HG03066 (cell line): ENCODE measurements around the gene MED28.
"Not testable (repeated sequence)": the region's sequence is repeated elsewhere in the genome, so short reads cannot be mapped to it uniquely, and the experiment has no call there.

Experiments used
- ATAC-seq: cut with Tn5 transposase; IDR thresholded peaks from one replicate; pipeline ENCODE4 v1.9.1; 2021; ENCODE audit warnings: low read depth; ENCODE audit not compliant: unreplicated experiment

MED28 gene

DNA sequence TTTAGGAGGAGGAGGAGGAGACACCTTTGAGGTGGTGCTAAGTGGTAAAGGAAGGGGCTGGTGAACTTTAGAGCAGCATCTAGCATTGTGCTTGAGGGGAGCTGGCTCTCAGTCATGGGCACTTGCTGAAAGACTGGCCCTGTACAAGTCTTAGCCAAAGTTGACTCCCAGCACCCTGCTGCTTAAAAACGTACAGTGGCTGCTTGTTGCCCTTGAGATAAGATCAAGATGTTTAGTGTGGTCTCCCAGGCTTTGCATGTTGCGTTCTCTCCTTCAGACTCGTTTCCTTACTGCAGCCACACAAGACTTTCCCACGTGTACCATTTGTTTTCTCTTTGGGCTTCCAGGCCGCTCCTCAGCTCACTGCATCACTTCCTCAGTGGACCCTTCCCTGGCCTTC is 1.8 kb downstream of the MED28 start:
- no peak for ATAC-seq

DNA sequence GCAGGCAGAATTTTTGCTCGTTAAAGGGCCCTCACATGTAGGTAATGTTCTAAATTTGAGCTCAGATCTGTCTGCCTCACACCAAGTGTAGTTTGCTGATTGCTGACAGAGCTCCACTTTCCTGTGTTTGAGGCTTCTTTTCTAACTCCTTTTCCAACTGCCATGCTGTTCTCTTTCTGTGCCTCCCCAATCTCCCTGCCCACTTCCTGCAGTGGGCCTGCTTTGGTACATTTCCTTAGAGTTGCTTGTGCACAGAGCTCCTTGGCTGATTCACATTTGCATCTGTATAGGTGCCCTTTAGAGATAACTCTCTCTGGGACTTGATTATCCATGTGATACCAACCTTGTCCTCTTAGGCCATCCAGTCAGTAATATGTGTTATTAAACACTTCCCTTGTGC is 4.5 kb downstream of the MED28 start:
- no peak for ATAC-seq

DNA sequence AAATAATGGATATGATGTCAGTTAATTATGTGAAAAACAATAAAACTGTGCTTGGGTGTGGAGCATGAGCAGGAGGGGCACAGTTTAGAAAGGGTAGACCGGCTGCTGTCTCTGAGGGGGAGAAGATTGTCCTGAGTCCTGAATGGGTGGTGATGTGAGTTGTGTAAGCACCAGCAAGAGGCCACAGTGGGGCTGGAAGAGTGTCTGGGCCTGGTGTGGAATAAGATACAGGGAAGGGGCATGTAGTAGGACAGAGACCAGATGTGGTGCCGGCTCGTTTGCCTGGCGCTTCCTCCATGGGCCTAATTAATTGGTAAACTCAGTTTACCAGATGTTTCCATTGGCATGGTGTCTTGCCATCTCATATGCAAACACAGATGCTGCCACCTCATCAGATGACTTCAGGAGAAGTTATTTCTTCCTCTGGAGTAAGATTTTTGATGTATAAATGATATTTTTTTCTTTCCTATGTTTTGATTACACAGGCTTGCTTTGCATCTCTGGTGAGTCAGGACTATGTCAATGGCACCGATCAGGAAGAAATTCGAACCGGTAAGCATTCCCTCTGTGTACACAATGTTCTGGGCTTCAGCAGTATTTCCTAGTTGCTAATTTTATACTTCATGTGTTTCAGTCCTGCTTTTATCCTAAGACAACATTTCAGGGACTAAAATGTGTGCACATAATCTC is 5.1 kb downstream of the MED28 start:
- ATAC-seq, result no peak

DNA sequence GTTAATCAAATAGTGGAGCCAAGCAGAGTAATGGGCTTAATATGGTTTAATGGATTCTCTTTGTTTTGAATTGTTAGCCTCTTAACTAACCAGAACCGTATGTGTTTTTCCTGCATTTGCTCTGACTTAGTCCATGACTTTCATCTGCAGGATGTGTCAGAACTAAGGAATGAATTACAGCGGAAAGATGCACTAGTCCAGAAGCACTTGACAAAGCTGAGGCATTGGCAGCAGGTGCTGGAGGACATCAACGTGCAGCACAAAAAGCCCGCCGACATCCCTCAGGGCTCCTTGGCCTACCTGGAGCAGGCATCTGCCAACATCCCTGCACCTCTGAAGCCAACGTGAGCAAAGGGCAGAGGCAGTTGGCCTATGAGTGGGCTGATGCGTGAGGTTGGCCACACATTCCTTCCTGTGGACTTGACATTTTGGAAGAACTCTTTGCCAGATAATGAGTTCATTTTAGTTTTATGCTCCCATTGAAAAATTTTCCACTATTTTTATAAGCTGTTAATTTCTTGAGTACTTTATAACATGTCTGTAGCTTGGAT is 9.1 kb downstream of the MED28 start:
- ATAC-seq, result no peak

DNA sequence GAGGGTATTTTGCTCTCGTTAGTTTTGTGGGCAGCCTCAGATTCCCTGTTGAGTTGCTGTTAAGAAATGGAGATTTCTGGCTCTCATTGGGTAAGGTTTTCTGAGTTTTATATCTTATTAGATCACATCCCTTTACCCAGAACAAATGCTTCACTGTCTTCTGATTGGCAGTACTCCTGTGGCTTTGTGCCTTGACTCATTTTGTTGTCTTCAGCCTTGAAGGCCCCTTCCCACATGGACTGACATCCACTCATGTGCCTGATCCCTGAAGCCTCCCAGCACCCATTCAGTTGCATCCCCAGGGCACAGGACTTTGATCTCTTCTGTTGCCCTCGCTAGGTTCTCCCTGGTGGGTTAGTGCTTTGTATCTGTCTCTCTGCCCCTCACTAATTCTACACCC is 10.4 kb downstream of the MED28 start:
- ATAC-seq, result no peak

DNA sequence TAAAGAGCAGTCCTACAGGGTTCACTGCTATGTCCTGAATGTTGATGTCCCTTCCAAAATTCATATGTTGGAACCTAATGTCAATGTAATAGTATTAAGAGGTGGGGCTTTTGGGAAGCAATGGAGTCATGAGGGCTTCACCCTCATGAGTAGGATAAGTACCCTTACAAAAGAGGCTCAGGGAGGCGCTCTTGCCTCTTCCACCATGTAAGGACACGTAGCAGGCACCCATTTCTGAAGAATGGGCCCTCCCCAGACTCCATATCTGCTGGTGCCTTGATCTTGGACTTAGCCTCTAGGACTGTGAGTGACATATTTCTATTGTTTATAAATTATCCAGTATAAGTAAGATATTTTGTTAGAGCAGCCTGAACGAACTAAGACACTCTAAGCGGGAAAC is 15.8 kb downstream of the MED28 start:
- ATAC-seq, result no peak

DNA sequence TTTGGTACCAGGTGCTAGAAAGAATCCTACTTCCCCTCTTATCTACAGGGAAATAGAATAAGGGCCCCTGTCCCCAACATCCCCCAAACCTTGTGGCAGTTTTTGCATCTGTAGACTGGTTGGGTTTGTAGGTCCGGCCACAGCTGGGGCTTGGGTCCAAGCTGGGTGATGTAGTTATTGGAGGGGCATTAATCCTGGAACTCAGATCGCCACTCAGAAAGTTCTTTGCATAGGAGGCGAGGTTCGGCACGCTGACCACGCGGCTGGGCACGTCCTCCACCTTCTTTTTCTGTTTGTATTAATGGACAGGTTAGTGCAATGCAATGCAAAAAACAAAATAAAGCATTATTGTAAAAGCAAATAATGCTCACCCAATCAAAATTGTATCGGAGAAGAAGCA is 19.2 kb downstream of the MED28 start:
- ATAC-seq, result no peak

DNA sequence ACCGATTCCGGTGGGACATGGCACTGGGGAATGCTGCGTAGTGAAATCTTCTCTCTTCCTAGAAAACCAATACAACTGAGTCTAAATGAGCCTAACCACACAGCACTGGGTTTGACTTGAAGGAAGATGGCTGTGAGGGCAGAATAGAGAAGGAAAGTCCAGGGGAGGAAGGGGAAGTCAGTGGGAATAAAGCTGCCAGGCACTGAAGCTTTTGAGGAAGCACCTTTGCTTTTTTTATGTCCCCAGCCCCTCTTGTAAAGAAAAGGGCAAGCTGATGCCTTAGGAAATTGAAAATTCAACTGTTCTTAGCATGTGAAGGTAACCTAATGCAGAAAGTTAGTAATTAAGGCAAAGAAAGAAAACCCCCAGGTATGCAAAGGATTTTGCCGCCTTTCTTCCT is 20.6 kb downstream of the MED28 start:
- no peak for ATAC-seq

DNA sequence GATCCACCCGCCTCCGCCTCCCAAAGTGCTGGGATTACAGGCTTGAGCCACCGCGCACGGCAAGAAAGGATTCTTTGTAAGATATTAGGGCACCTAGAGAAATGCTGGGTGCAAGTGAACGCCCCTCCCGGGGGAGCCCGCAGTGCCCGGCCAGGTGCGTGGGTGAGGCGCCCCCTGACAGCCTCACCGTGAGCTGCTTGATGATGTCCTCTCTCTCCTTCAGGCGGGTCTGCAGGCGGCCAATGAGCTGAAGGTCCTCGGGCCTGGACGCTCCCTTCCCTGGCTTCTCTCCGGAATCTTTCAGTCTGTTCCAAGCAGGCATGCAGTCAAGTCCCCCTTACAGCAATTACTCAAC is 21.9 kb downstream of the MED28 start:
- no peak for ATAC-seq

DNA sequence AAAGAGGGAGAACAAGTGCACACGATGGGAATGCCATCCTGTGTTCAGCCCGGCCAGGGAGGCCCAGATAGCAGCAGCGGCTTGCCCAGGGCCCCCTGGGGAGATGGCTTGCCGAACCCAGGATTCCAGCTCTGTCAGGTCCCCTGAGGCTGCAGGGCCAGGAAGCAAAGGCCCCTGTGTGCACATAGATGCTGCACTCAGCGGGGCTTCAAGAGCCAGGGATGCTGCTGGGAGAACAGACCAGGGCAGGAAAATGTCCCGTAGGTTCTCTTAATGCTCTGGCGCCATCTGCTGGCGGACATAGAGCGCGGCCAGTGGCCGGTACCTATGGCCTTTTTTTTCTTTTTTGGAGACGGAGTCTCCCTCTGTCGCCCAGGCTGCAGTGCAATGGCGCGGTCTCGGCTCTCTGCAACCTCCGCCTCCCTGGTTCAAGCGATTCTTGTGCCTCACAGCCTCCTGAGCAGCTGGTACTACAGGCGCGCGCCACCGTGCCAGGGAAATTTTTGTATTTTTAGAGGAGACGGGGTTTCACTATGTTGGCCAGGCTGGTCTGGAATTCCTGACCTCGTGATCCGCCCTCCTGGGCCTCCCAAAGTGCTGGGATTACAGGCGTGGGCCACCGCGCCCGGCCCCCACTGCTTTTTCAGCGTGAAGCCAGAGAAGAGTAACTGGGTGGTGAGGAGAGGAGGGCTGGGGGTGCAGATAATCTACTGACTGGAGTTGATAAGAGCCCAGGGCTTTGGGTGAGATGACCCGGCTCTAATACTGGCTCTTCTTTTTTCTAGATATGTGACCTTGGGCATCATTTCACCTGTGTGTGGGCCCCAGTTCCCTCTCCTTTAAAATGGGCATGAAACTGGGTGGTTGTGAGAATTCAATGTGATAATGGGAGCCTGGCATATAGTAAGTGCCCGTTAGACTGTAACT is 22.5 kb downstream of the MED28 start:
- peak; percentile 82 for ATAC-seq

DNA sequence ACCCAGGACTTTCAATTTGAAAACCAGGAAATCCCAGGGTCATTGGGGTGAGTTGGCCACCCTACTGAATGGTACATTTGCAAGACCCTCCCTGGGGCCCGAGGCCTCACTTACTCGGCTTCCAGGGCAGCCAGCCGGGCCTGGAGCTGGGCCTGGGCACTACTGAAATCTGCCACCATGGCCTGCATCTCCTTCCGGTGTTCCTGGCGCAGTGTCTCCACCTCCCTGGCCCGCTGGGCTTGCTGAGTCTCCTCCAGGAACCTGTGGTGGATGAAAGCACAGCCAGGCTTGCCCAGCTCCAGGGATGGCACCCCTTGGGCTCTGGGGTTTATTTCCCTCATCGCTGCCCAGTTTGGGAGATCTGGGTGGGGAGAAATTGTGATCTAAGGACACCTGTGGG is 24.7 kb downstream of the MED28 start:
- ATAC-seq, result no peak

DNA sequence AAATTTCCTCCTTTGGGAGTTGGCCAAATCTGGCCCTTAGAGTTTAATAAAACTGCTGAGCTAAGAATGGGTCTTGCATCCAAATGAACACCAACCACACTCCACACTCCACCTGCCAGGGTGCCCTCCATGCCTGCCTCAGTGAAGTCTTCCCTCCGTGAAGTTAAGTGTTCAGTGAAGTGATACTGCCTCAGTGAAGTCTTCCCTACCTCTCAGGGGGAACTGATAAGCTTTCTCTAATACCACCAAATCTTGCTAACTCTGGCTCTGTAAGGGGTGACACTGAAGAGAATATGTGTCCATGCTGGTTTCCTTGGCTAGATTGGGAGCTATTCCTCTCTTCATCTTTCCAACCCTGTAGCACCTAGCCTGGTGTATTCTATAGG is 27.9 kb downstream of the MED28 start:
- no peak for ATAC-seq

DNA sequence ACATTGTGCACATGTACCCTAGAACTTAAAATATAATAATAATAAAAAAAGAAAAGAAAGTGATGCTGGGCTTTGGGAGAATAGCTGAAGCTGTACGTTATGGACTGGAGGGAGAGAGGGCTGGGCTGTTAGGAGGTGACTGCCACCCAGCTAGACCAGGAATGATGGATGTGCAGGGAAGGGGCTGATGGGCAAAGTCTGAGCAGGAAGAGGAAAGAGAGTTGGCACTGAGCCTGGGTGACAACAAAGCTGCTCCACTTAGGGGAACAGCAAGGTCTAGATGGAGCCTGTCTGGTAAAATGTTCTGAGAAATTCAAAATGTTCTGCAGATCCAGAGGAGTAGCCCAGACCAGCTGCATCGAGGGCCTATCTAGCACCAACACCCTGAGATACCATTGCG is 32.3 kb downstream of the MED28 start:
- no peak for ATAC-seq

DNA sequence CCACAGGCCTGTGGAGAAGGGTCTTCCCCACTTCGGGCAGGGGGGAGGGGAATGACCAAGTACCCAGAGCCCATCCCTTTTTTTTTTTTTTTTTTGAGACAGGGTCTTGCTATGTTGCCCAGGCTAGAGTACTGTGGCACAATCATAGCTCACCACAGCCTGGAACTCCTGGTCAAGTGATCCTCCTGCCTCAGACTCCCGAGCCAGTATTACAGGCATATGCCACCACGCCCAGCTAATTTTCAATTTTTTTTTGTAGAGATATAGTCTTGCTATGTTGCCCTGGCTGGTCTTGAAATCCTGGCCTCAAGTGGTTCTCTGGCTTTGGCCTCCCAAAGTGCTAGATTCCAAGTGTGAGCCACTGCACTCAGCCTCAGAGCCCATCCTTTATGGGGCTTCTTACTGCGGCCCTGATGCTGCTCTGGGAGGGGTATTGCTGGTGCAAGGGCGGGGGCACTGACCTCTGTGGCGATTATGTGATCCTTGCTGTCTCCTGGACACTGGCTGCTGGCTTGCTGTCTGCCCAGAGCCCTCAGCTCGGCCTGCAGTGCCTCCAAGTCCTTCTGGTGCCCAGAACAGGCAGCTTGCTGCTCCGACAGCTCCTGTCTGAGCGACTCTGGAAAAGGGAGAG is 32.9 kb downstream of the MED28 start:
- no peak for ATAC-seq

DNA sequence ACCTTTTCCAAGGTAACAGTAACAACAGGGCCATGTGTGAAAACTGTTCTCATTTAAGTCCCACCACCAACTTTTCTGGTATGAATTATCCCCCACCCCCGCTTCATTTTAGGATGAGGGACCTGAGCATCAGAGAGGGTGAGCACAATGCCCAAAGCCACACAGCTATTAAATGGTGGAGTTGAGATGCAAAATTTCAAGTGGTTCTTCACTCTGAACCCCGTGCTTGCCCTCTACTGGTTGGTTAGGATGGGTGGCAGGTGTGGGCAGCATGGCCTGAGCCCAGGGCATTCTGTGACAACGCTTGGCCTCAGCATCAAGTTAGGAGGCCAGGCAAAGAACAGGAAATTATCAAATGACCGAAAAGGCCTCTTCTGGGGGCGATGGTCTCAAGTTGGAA is 33.5 kb downstream of the MED28 start:
- no peak for ATAC-seq

DNA sequence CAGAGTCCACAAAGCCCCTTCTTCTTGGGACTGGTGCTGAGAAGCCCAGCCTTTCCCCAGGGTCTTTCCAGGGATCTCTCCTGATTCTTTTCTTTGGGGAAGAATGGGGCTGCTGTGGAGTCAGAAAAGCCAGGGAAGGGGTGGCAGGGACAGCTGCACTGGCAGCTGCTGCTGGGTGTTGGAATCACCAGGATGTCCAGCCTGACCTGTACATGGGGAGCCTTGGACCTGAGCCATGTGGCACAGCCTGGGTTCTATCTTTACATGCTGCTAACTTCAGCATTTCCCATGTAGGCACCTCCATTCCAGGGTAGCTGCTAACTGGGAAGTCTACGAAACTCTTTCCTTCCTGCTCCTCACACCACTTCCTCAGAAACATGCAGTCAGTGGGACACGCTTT is 36.0 kb downstream of the MED28 start:
- ATAC-seq, result no peak

DNA sequence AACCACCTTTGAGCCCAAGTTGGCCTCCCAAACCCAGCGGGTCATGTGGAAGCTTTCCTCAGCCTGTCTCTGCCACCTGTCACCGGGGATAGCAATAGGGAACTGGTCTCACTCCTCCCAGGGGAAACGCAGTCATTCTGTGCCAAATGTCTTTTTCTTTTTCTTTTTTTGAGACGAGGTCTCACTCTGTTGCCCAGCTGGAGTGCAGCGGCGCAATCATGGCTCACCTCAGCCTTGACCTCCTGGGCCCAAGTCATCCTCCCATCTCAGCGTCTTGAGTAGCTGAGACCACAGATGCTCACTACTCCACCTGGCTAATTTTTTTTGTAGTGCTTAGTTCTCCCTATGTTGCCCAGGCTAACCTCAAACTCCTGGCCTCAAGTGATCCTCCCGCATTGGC is 40.3 kb downstream of the MED28 start:
- peak; percentile 53 for ATAC-seq

DNA sequence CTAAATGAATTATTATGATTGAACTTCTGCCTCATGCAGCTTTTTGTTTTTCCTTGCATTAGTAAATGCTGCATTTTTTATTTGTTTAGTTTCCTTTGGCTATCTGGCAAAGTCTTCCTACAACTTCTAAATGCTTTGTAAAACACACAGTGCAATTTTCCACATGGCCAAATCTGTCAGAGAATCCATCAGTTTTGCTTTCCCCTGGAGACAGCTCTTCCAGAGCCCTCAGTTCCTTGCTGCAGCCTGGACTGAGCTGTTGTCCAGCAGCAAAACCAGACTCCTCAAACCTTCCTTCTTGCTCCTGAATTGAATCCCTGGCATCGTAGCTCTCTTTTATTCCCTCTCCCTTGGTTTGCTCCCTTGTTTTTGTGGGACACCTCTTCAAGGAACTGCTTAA is 42.6 kb downstream of the MED28 start:
- ATAC-seq, result no peak

DNA sequence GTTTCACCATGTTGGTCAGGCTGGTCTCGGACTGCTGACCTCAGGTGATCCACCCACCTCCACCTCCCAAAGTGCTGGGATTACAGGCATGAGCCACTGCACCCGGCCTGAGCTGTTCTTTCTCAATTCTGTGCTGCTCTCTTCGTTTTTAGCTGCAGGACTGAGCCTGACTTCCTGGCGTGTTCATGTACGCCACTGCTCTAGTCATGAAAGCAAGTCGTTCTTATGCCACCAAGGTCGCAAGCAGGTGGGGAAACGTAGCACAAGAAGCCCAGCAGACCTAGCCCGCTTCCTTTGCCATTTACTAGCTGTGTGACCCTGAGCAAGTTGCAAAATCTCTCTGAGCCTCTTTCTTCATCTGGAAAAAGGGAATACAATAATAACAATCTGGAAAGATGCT is 43.4 kb downstream of the MED28 start:
- no peak for ATAC-seq

DNA sequence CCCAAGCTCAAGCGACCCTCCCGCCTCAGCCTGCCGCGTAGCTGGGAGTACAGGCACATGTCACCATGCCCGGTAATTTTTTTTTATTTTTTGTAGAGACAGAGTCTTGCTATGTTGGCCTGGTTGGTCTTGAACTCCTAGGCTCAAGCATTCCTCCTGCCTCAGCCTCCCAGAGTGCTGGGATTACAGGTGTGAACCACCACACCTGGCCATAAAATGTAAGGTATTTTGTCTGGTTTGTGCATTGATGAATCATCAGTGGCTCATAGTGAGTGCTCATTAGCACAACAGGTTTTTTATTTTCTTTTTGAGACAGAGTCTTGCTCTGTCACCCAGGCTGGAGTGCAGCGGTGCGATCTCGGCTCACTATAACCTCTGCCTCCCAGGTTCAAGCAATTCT is 44.8 kb downstream of the MED28 start:
- not testable (repeated sequence) for ATAC-seq

DNA sequence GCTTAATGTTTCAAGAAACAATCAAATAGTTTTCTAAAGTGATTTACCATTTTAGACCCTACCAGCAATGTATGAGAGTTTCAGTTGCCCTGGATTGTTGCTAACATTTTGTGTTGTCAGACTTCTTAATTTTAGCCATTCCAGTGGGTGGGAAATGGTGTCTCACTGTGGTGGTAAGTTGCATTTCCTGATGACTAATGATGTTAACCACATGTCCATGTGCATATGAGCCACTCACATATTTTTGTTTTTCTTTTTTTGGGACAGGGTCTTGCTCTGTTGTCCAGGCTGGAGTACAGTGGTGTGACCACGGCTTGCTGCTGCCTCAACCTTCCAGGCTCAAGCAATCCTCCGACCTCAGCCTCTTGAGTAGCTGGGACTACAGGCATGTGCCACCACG is 48.3 kb downstream of the MED28 start:
- ATAC-seq, result no peak
